Prostate gland (tissue), 2 donors: ENCODE measurements around the gene TM4SF5. TPM values are rescaled to one million over a fixed set of nuclear protein-coding genes. Genes with fewer than 3 reads are reported as not detected.

ENCODE experiments used
- DNase-seq: peaks from one replicate; pipeline ENCODE4 v3.0.0-alpha.2; 2019; ENCODE audit warnings: low spot score
- H3K27ac ChIP-seq, 2 donors: fragments of 200-600 bp; sonication (generic); 2 replicates each; pipeline ENCODE4 v1.5.1; 2017 to 2019
- H3K27me3 ChIP-seq: fragments of 200-600 bp; sonication (generic); replicated peaks from 2 replicates; pipeline ENCODE4 v1.5.1; 2019; ENCODE audit not compliant: insufficient read depth
- H3K36me3 ChIP-seq, 2 donors: fragments of 200-600 bp; sonication (generic); 1 replicate in 1 of 2; 2 replicates in 1 of 2; pipeline versions ENCODE4 v1.5.1 to v1.8.1; 2017 to 2019
- H3K4me1 ChIP-seq: fragments of 200-600 bp; sonication (generic); replicated peaks from 2 replicates; pipeline ENCODE4 v1.5.1; 2019
- H3K4me3 ChIP-seq, 2 donors: fragments of 200-600 bp; sonication (generic); 2 replicates each; pipeline ENCODE4 v1.5.1; 2017 to 2019
- H3K9me3 ChIP-seq: fragments of 200-600 bp; sonication (generic); 2 replicates; pipeline ENCODE4 v1.5.1; 2017
- POLR2A ChIP-seq: fragments of 450-650 bp; IDR thresholded peaks from one replicate; pipeline ENCODE4 v1.6.1; 2016; ENCODE audit warnings: antibody characterized with exemption, mild to moderate bottlenecking
- POLR2AphosphoS5 ChIP-seq: sonication (generic); formaldehyde crosslinking; IDR thresholded peaks from one replicate; pipeline ENCODE4 v1.6.1; 2017; ENCODE audit warnings: antibody characterized with exemption
- WGBS: methylation state at CpG from one replicate; pipeline ENCODE4 v1.1.5; 2018; 5-methylcytosine and 5-hydroxymethylcytosine counted together
- intact Hi-C: fragments of 100-400 bp; cut with DNase I; formaldehyde crosslinking; loops from one replicate; pipeline ENCODE4 v1.14.2; 2022
- total RNA-seq, 2 donors: library from RNA; depleted of rRNA; stranded (reverse); fragments of >200 nt; gene quantifications; one replicate each; pipeline ENCODE4 v1.1.0, GENCODE V29; 2016
- TF ChIP-seq, protein P1 (sequence below), 4 experiments: fragments of 200-600 bp in 2 of 4; fragments of 450-650 bp in 2 of 4; sonication (generic) in 2 of 4; IDR thresholded peaks; 1 replicate in 3 of 4; 2 replicates in 1 of 4; pipeline ENCODE4 v1.5.1; 2016 to 2019; ENCODE audit warnings: antibody characterized with exemption in 4 of 4, mild to moderate bottlenecking in 2 of 4, moderate library complexity in 2 of 4

Gene TM4SF5
- total RNA-seq, 2 donors from 2014 or later = not detected

DNA sequence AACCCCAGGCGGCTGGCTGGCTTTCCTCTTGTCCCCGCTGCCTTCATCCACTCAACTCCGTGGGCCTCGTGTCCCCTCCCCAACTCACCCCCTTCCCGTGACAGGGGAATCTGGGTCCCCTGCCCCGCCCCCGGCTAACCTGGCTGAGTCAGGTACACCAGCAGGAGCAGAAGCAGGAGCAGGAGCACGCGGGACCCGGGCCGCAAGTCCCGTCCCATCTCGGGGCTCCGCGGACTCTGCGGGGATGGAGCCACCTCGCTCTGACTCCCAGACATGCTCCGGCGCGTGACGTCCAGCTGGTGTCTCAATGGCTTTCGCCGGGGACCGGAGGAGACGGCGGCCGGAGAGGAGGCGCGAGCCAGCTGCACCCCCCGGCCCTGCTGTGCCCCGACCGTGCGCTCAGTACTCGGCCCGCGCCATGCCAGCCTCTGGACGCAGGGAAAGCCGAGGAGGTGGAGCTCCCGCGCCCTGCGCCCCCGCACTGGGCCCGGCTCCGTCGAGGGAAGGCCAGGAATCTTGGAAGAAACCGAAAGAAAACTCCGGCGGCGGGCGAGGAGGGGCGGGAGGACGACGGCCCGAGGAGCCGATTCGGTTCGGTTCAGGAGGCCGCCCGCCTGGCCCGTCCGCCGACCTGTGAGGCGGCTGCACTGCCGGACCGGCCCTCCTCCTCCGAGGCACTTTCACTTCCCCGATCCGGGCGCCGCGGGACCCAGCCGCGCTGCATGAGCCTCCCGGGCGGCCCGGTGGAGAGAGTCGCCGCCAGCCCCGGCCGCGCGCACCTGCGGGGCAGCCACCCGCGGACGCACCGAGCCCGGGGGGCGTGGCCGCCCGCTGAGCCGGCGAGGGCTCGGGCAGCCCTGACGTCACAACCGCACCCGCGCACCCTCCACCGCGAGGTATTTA is 32.3 kb upstream of the TM4SF5 start, which contains the start of the genes CXCL16 and ZMYND15:
TSS of gene CXCL16 (minus strand) at position 807 of the 903 bp plus-strand sequence. CDS start at position 218, 589 bp downstream.
TSS of gene ZMYND15 (plus strand) at position 712 of the 903 bp plus-strand sequence. CDS start 716 bp downstream, outside the sequence.
- TF ChIP-seq, protein P1, sequence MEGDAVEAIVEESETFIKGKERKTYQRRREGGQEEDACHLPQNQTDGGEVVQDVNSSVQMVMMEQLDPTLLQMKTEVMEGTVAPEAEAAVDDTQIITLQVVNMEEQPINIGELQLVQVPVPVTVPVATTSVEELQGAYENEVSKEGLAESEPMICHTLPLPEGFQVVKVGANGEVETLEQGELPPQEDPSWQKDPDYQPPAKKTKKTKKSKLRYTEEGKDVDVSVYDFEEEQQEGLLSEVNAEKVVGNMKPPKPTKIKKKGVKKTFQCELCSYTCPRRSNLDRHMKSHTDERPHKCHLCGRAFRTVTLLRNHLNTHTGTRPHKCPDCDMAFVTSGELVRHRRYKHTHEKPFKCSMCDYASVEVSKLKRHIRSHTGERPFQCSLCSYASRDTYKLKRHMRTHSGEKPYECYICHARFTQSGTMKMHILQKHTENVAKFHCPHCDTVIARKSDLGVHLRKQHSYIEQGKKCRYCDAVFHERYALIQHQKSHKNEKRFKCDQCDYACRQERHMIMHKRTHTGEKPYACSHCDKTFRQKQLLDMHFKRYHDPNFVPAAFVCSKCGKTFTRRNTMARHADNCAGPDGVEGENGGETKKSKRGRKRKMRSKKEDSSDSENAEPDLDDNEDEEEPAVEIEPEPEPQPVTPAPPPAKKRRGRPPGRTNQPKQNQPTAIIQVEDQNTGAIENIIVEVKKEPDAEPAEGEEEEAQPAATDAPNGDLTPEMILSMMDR (IDR thresholded peaks at IDR 0.05) = peak in 1 of 4 experiments; percentile 5
- TF ChIP-seq POLR2AphosphoS5 (peak; percentile 13), POLR2A (peak; percentile 74)
- intact Hi-C loops = no loop called here
- 1% methylated on average over 62 of the region's 100 CpGs for WGBS
- H3K27me3 ChIP-seq = no peaks in the 10 kb centered on the region
- peak; percentile 51 for DNase-seq
- peak within 1 kb of the TSS; percentile 75 to 78 for H3K27ac ChIP-seq
- no peaks in the 10 kb centered on the region for H3K36me3 ChIP-seq
- H3K4me1 ChIP-seq = no peaks in the 10 kb centered on the region
- H3K4me3 ChIP-seq = peak within 1 kb of the TSS; percentile 59 to 71
- H3K9me3 ChIP-seq = no peaks in the 10 kb centered on the region

DNA sequence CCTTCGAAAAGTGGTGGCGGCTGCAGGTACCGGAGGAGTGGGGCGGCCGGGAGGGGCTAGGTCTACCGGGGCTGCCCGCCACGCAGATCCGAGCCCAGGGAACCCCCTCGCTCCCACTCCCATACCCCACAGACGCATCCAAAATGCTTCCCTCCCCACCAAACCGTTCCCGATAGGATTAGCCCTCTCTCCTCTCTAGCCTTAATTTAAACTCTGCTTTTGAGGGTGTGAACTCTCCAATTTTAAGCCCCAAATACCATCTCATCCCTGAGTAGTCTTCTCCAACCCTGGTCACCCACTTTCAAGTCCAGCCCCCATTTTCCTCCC is 31.7 kb upstream of the TM4SF5 start:
- intact Hi-C loops = no loop called here
- H3K4me1 ChIP-seq = no peaks in the 10 kb centered on the region
- 3% methylated on average over 12 of the region's 13 CpGs for WGBS
- H3K4me3 ChIP-seq = peak overlapping the region; percentile 59 to 71
- no peaks in the 10 kb centered on the region for H3K27me3 ChIP-seq
- peak overlapping the region; percentile 75 to 78 for H3K27ac ChIP-seq
- no peak for TF ChIP-seq POLR2AphosphoS5
- no peak for TF ChIP-seq POLR2A
- TF ChIP-seq, protein P1 (IDR thresholded peaks at IDR 0.05) = no peak
- no peaks in the 10 kb centered on the region for H3K36me3 ChIP-seq
- no peaks in the 10 kb centered on the region for H3K9me3 ChIP-seq
- no peak for DNase-seq

DNA sequence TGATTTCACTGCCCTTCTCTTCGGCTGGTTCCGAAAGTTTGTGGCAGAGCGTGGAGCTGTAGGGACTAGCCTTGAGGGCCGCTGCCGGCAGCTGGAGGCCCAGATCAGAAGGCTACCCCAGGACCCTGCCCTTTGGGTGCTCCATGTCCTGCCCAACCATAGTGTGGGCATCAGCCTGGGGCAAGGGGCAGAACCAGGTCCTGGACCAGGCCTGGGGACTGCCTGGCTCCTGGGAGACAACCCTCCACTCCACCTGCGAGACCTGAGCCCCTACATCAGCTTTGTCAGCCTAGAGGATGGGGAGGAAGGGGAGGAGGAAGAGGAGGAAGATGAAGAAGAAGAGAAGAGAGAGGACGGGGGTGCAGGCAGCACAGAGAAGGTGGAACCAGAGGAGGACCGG is 31.1 kb upstream of the TM4SF5 start:
- no peak for DNase-seq
- Histone ChIP-seq H3K9me3 (no peaks in the 10 kb centered on the region), H3K4me3 (no peak overlapping the region), H3K36me3 (no peaks in the 10 kb centered on the region), H3K27me3 (no peaks in the 10 kb centered on the region), H3K4me1 (no peaks in the 10 kb centered on the region), H3K27ac (no peak overlapping the region)
- no peak for TF ChIP-seq POLR2AphosphoS5
- TF ChIP-seq POLR2A = no peak
- TF ChIP-seq, protein P1 (IDR thresholded peaks at IDR 0.05) = no peak
- intact Hi-C loops = no loop called here
- 96% methylated on average over 8 of the region's 8 CpGs for WGBS

DNA sequence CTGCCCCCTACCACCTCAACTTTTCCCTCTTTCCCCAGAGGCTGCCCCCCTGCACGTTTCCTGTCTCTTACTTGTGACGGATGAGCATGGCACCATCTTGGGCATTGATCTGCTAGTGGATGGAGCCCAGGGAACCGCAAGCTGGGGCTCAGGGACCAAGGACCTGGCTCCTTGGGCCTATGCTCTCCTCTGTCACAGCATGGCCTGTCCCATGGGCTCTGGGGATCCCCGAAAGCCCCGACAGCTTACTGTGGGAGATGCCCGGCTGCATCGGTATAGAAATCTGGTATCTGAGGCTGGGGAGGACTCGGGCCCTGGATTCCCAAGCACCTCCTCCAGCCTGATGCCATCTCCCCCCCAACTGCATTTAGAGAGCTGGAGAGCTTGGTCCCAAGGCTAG is 30.1 kb upstream of the TM4SF5 start:
- intact Hi-C loops = no loop called here
- DNase-seq = no peak
- H3K4me1 ChIP-seq = no peaks in the 10 kb centered on the region
- H3K9me3 ChIP-seq = no peaks in the 10 kb centered on the region
- 94% methylated on average over 8 of the region's 8 CpGs for WGBS
- no peaks in the 10 kb centered on the region for H3K27me3 ChIP-seq
- H3K36me3 ChIP-seq = no peaks in the 10 kb centered on the region
- no peak overlapping the region for H3K4me3 ChIP-seq
- TF ChIP-seq POLR2AphosphoS5 = no peak
- TF ChIP-seq, protein P1 (IDR thresholded peaks at IDR 0.05) = no peak
- TF ChIP-seq POLR2A = no peak
- no peak overlapping the region for H3K27ac ChIP-seq

DNA sequence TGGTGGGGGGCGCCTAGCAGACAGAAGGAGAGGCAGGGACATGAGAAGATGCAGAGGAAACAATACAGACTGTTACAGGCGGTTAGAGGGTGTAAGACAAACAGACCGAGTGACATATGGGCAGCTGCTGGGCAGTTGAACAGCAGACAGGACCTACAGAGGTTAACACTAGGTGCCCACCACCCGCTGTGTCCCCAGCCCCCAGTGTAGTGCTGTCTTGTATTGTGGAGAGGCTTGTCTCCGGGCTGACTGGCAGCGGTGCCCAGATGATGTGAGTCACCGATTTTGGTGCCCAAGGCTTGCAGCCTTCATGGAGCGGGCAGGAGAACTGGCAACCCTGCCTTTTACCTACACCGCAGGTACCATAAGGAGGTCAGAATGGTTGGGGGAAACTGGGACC is 29.6 kb upstream of the TM4SF5 start:
- Histone ChIP-seq H3K27me3 (no peaks in the 10 kb centered on the region), H3K36me3 (no peaks in the 10 kb centered on the region), H3K9me3 (no peaks in the 10 kb centered on the region), H3K4me3 (no peak overlapping the region), H3K4me1 (no peaks in the 10 kb centered on the region), H3K27ac (peak overlapping the region in 1 of 2 donors; percentile 50)
- no peak for DNase-seq
- WGBS = 86% methylated on average over 9 of the region's 9 CpGs
- intact Hi-C loops = no loop called here
- TF ChIP-seq POLR2AphosphoS5 (no peak), POLR2A (no peak)
- TF ChIP-seq, protein P1 (IDR thresholded peaks at IDR 0.05) = no peak
